Lung (tissue), 12 donors: Measurements from ENCODE around the gene CLTB. TPM values are rescaled to one million over a fixed set of nuclear protein-coding genes. Genes with fewer than 3 reads are reported as not detected.

Experiments
- ATAC-seq: fragments of 200-7000 bp; cut with Tn5 transposase; one replicate; pipeline ENCODE4 v1.9.1; 2020; ENCODE audit warnings: moderate number of reproducible peaks; ENCODE audit not compliant: insufficient read depth, low FRiP score
- DNase-seq, 3 donors: peaks; one replicate each; pipeline ENCODE4 v3.0.0-alpha.2; 2013 to 2017
- H3K27ac ChIP-seq, 2 donors: one replicate each; pipeline ENCODE4 v1.5.1; 2013; ENCODE audit warnings: mild to moderate bottlenecking in 2 of 2, moderate library complexity in 2 of 2, control low read depth in 1 of 2, inconsistent platforms in 1 of 2, low read depth in 1 of 2, low read length in 1 of 2
- H3K27me3 ChIP-seq, 3 donors: one replicate each; pipeline ENCODE4 v1.5.1; 2013; ENCODE audit warnings: low read length in 2 of 3; ENCODE audit not compliant: control insufficient read depth in 3 of 3, insufficient read depth in 3 of 3
- H3K36me3 ChIP-seq, 4 donors: one replicate each; pipeline ENCODE4 v1.5.1; 2013; ENCODE audit warnings: low read length in 4 of 4, mild to moderate bottlenecking in 1 of 4, moderate library complexity in 1 of 4; ENCODE audit not compliant: control insufficient read depth in 4 of 4, insufficient read depth in 4 of 4
- H3K4me1 ChIP-seq, 5 donors: one replicate each; pipeline ENCODE4 v1.5.1; 2013; ENCODE audit warnings: low read length in 5 of 5, mild to moderate bottlenecking in 2 of 5, moderate library complexity in 1 of 5; ENCODE audit not compliant: control insufficient read depth in 5 of 5, insufficient read depth in 5 of 5
- H3K4me3 ChIP-seq: one replicate; pipeline ENCODE4 v1.5.1; 2013; ENCODE audit warnings: mild to moderate bottlenecking, control low read depth, moderate library complexity
- H3K9ac ChIP-seq, 2 donors: one replicate each; pipeline ENCODE4 v1.5.1; 2013; ENCODE audit warnings: low read length in 2 of 2, control low read depth in 1 of 2; ENCODE audit not compliant: insufficient read depth in 1 of 2
- H3K9me3 ChIP-seq, 4 donors: one replicate each; pipeline ENCODE4 v1.5.1; 2013; ENCODE audit warnings: low read length in 3 of 4, mild to moderate bottlenecking in 1 of 4, moderate library complexity in 1 of 4; ENCODE audit not compliant: control insufficient read depth in 4 of 4, insufficient read depth in 3 of 4
- CTCF ChIP-seq: IDR thresholded peaks from 2 replicates; pipeline ENCODE4 v1.5.1; 2012; ENCODE audit warnings: mild to moderate bottlenecking; ENCODE audit errors: control extremely low read depth, extremely low read depth
- WGBS, 2 donors: extraction: QIAGEN DNeasy Blood & Tissue Kit; methylation state at CpG; one replicate each; pipeline ENCODE4 v1.1.7; 2013; 5-methylcytosine and 5-hydroxymethylcytosine counted together
- polyA plus RNA-seq, 2 donors: library from polyadenylated mRNA; stranded (reverse); fragments of 200-250 nt; gene quantifications; one replicate each; pipeline ENCODE4 v1.2.1, GENCODE V29; 2013
- total RNA-seq, 2 donors: library from RNA; depleted of rRNA in 1 of 2; stranded (reverse); fragments of >200 nt in 1 of 2; gene quantifications; one replicate each; pipeline ENCODE4 v1.2.1, GENCODE V29; 2014 to 2021
- donor health status: control.
- donor health status: control.
- donor health status: Bipolar disorder and iron deficiency.
- donor health status: healthy.
- donor health status: DM: yes; HTN: yes; CAD: no.

Gene CLTB
- total and polyA plus RNA-seq, 4 donors: 33.2 to 193 (median 112) TPM

GRCh38 chr5:176394881-176395675 is 21.3 kb downstream of the CLTB start:
- H3K9ac ChIP-seq: no peak overlapping the region
- H3K27me3 ChIP-seq: no peaks in the 10 kb centered on the region
- DNase-seq (peak; percentile 83 to 94 (median 92)), ATAC-seq (no peak)
- no peak overlapping the region for H3K4me3 ChIP-seq
- peak overlapping the region in 1 of 2 donors; percentile 0 for H3K27ac ChIP-seq
- no peaks in the 10 kb centered on the region for H3K9me3 ChIP-seq
- peaks cover 0 to 19% (median 0%) of the 10 kb centered on the region in 5 donors for H3K4me1 ChIP-seq
- no peak for TF ChIP-seq CTCF
- WGBS, 2 donors: 81 to 82% methylated on average over 11 of the region's 11 CpGs
- H3K36me3 ChIP-seq: peaks cover 11 to 49% (median 11%) of the 10 kb centered on the region in 4 donors

- H3K36me3 ChIP-seq: peaks cover 10 to 49% (median 11%) of the 10 kb centered on the region in 4 donors
- no peak for DNase-seq
- no peak overlapping the region for H3K27ac ChIP-seq
- H3K4me1 ChIP-seq: peaks cover 0 to 19% (median 0%) of the 10 kb centered on the region in 5 donors
- H3K27me3 ChIP-seq: no peaks in the 10 kb centered on the region
- TF ChIP-seq CTCF: no peak
- H3K4me3 ChIP-seq: no peak overlapping the region
- 95% methylated on average over 9 of the region's 9 CpGs for WGBS, 2 donors
- H3K9me3 ChIP-seq: no peaks in the 10 kb centered on the region
- no peak overlapping the region for H3K9ac ChIP-seq
- ATAC-seq: no peak
These were observed 22.2 kb downstream of the CLTB start for GRCh38 chr5:176394096-176394495.

GRCh38 chr5:176392526-176392925 is 23.8 kb downstream of the CLTB start:
- DNase-seq (no peak), ATAC-seq (no peak)
- 95 to 97% methylated on average over 11 of the region's 11 CpGs for WGBS, 2 donors
- Histone ChIP-seq H3K27me3 (no peaks in the 10 kb centered on the region), H3K4me1 (peaks cover 0 to 24% (median 2%) of the 10 kb centered on the region in 5 donors), H3K27ac (no peak overlapping the region), H3K9ac (no peak overlapping the region), H3K36me3 (peaks cover 8 to 43% (median 10%) of the 10 kb centered on the region in 4 donors), H3K9me3 (no peaks in the 10 kb centered on the region), H3K4me3 (no peak overlapping the region)
- no peak for TF ChIP-seq CTCF
